Stimulated activated CD4-positive, alpha-beta T cell treated with anti-CD3 and anti-CD28 coated beads, Interleukin-4, amount 100 ng/mL, for 1 hour (primary cell): ENCODE data around the gene MAMDC2.

Source experiments
- DNase-seq: peaks from one replicate; pipeline ENCODE4 v3.0.0-alpha.2; 2020

The MAMDC2 gene

GRCh38 chr9:70111042-70111602 lies 67.5 kb downstream of the MAMDC2 start:
- peak; percentile 60 for DNase-seq

GRCh38 chr9:70111641-70112236 lies 68.1 kb downstream of the MAMDC2 start:
- no peak for DNase-seq

GRCh38 chr9:70112981-70113380 lies 69.3 kb downstream of the MAMDC2 start:
- no peak for DNase-seq

- peak; percentile 10 for DNase-seq
Measured at GRCh38 chr9:70113403-70114022, 69.9 kb downstream of the MAMDC2 start.

GRCh38 chr9:70114898-70115297 lies 71.2 kb downstream of the MAMDC2 start:
- no peak for DNase-seq

- DNase-seq: no peak
Measured at GRCh38 chr9:70117835-70118319, 74.2 kb downstream of the MAMDC2 start.

GRCh38 chr9:70119786-70120185 lies 76.1 kb downstream of the MAMDC2 start:
- DNase-seq: no peak

- no peak for DNase-seq
Measured at GRCh38 chr9:70120834-70121510, 77.3 kb downstream of the MAMDC2 start.

- DNase-seq: no peak
Measured at GRCh38 chr9:70121818-70122436, 78.3 kb downstream of the MAMDC2 start.

GRCh38 chr9:70123695-70124094 lies 80.0 kb downstream of the MAMDC2 start:
- DNase-seq: no peak

- no peak for DNase-seq
Measured at GRCh38 chr9:70125621-70126263, 82.1 kb downstream of the MAMDC2 start.

GRCh38 chr9:70127036-70127435 lies 83.4 kb downstream of the MAMDC2 start:
- no peak for DNase-seq

GRCh38 chr9:70127540-70128416 lies 84.1 kb downstream of the MAMDC2 start:
- DNase-seq: no peak

GRCh38 chr9:70130266-70130665 lies 86.6 kb downstream of the MAMDC2 start:
- DNase-seq: no peak

GRCh38 chr9:70131296-70131695 lies 87.6 kb downstream of the MAMDC2 start:
- no peak for DNase-seq

- no peak for DNase-seq
Measured at GRCh38 chr9:70133253-70134208, 89.9 kb downstream of the MAMDC2 start.

- DNase-seq: no peak
Measured at GRCh38 chr9:70134360-70134759, 90.7 kb downstream of the MAMDC2 start.

- no peak for DNase-seq
Measured at GRCh38 chr9:70135176-70135575, 91.5 kb downstream of the MAMDC2 start.

GRCh38 chr9:70136632-70137031 lies 93.0 kb downstream of the MAMDC2 start:
- DNase-seq: no peak

GRCh38 chr9:70137577-70137976 lies 93.9 kb downstream of the MAMDC2 start:
- DNase-seq: no peak

- DNase-seq: no peak
Measured at GRCh38 chr9:70142101-70142500, 98.5 kb downstream of the MAMDC2 start.
